GM23248 (cell line): Measurements from ENCODE around the gene NPC1. TPM values are rescaled to one million over a fixed set of nuclear protein-coding genes. Genes with fewer than 3 reads are reported as not detected.

Source experiments
- DNase-seq: peaks from one replicate; pipeline ENCODE4 v3.0.0-alpha.2; 2015
- H2AFZ ChIP-seq: fragments of 200-600 bp; sonication (generic); 2 replicates; pipeline ENCODE4 v1.6.1; 2016; ENCODE audit warnings: antibody characterized with exemption
- H3F3A ChIP-seq: fragments of 200-600 bp; sonication (generic); 2 replicates; pipeline ENCODE4 v1.6.1; 2016; ENCODE audit warnings: mild to moderate bottlenecking, antibody characterized with exemption, mixed run types; ENCODE audit not compliant: insufficient read depth
- H3K27ac ChIP-seq: fragments of 200-600 bp; sonication (generic); 2 replicates; pipeline ENCODE4 v1.5.1; 2016; ENCODE audit warnings: mild to moderate bottlenecking
- H3K27me3 ChIP-seq: fragments of 200-600 bp; sonication (generic); replicated peaks from 2 replicates; pipeline ENCODE4 v1.6.1; 2016; ENCODE audit warnings: mild to moderate bottlenecking; ENCODE audit not compliant: insufficient read depth
- H3K36me3 ChIP-seq: fragments of 200-600 bp; sonication (generic); 2 replicates; pipeline ENCODE4 v1.6.1; 2016; ENCODE audit warnings: low read depth, mild to moderate bottlenecking
- H3K4me1 ChIP-seq: fragments of 200-600 bp; sonication (generic); 2 replicates; pipeline ENCODE4 v1.6.1; 2016; ENCODE audit warnings: mild to moderate bottlenecking; ENCODE audit not compliant: insufficient read depth
- H3K4me2 ChIP-seq: fragments of 200-600 bp; sonication (generic); one replicate; pipeline ENCODE4 v1.6.1; 2016; ENCODE audit warnings: mild to moderate bottlenecking; ENCODE audit not compliant: unreplicated experiment
- H3K4me3 ChIP-seq: fragments of 200-600 bp; sonication (generic); 2 replicates; pipeline ENCODE4 v1.5.1; 2016; ENCODE audit warnings: mild to moderate bottlenecking
- H3K79me2 ChIP-seq: fragments of 200-600 bp; sonication (generic); 2 replicates; pipeline ENCODE4 v1.6.1; 2016; ENCODE audit warnings: mild to moderate bottlenecking; ENCODE audit not compliant: insufficient read depth
- H3K9ac ChIP-seq: fragments of 200-600 bp; sonication (generic); 2 replicates; pipeline ENCODE4 v1.6.1; 2016; ENCODE audit warnings: mild to moderate bottlenecking
- H3K9me2 ChIP-seq: fragments of 200-600 bp; sonication (generic); 2 replicates; pipeline ENCODE4 v1.6.1; 2016; ENCODE audit warnings: mixed run types, mild to moderate bottlenecking, moderate library complexity; ENCODE audit not compliant: insufficient read depth
- H3K9me3 ChIP-seq: fragments of 200-600 bp; sonication (generic); one replicate; pipeline ENCODE4 v1.6.1; 2017; ENCODE audit warnings: low read depth
- H4K20me1 ChIP-seq: fragments of 200-600 bp; sonication (generic); 2 replicates; pipeline ENCODE4 v1.6.0; 2016; ENCODE audit not compliant: insufficient read depth
- EZH2 ChIP-seq: fragments of 200-600 bp; sonication (generic); IDR thresholded peaks from 2 replicates; pipeline ENCODE4 v1.6.1; 2018; ENCODE audit warnings: antibody characterized with exemption, mild to moderate bottlenecking; ENCODE audit not compliant: insufficient read depth, poor library complexity, severe bottlenecking
- EZH2phosphoT487 ChIP-seq: fragments of 200-600 bp; sonication (generic); IDR thresholded peaks from 2 replicates; pipeline ENCODE4 v1.6.1; 2018; ENCODE audit warnings: antibody characterized with exemption, moderate library complexity, mild to moderate bottlenecking, low read depth; ENCODE audit not compliant: insufficient read depth
- WGBS, 2 experiments: methylation state at CpG; one replicate each; pipeline ENCODE4 v1.1.6; 2015 to 2017; ENCODE audit warnings: low lambda C conversion rate in 2 of 2, low coverage in 1 of 2; ENCODE audit errors: missing lambda C conversion rate in 2 of 2; 5-methylcytosine and 5-hydroxymethylcytosine counted together
- in situ Hi-C: fragments of 300-500 bp; cut with MboI; formaldehyde crosslinking; loops from 2 replicates; pipeline ENCODE4 v1.15.0; 2020
- polyA plus RNA-seq: library from polyadenylated mRNA; unstranded; fragments of >200 nt; fragmentation: Nextera tagmentation; extraction: Ambion mirVana; gene quantifications from 2 replicates; pipeline ENCODE4 v1.2.1, GENCODE V29; 2016
- total RNA-seq: library from RNA; depleted of rRNA; stranded (reverse); fragments of >200 nt; shearing (Covaris generic); gene quantifications from 2 replicates; pipeline ENCODE4 v1.2.3, GENCODE V29; 2014

Gene NPC1
- total and polyA plus RNA-seq, 2 experiments from 2014 or later, result 28.1 to 28.7 TPM

DNA sequence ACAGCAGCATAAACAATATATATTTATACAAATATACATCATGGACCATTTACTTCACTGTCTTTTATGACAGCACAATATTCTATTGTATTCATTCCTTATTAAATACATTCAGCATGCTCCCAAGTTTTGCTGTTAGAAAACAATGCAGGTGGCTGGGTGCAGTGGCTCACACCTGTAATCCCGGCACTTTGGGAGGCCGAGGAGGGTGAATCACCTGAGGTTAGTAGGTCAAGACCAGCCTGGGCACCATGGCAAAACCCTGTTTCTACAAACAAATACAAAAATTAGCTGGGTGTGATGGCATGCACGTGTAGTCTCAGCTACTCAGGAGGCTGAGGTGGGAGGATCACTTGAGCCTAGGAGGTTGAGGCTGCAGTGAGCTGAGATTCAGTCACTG lies 39.0 kb downstream of the NPC1 start:
- DNase-seq, result no peak
- WGBS, 2 experiments, result 92 to 95% methylated on average over 3 of the region's 3 CpGs
- no peak for TF ChIP-seq EZH2
- TF ChIP-seq EZH2phosphoT487, result no peak
- Histone ChIP-seq H3K27ac (peak overlapping the region; percentile 56; the same call in 1 of the 2 replicates), H3K27me3 (no peaks in the 10 kb centered on the region), H3K9me3 (no peaks in the 10 kb centered on the region), H2AFZ (no peak overlapping the region), H3F3A (peaks cover 14% of the 10 kb centered on the region), H3K79me2 (no peaks in the 10 kb centered on the region), H3K36me3 (peaks cover 44% of the 10 kb centered on the region), H3K4me3 (no peak overlapping the region), H3K4me1 (peaks cover 6% of the 10 kb centered on the region; the same call in 1 of the 2 replicates), H3K9me2 (no peaks in the 10 kb centered on the region), H3K4me2 (no peak overlapping the region), H4K20me1 (no peaks in the 10 kb centered on the region), H3K9ac (no peak overlapping the region)
- in situ Hi-C loops, result no loop called here

DNA sequence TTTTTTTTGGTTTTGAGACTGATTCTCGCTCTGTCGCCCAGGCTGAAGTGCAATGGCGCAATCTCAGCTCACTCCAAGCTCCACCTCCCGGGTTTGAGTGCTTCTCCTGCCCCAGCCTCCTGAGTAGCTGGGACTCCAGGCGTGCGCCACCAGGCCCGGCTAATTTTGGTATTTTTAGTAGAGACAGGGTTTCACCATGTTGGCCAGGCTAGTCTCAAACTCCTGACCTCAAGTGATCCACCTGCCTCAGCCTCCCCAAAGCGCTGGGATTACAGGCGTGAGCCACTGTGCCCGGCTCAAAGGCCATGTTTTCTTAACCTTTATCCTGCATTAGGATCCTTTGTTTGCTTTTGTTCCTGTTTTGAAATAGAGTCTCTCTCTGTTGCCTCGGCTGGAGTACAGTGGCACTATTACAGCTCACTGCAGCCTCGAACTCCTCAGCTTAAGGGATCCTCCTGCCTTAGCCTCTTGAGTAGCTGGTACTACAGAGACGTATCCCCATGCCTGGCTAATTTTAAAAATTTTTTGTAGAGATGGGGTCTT lies 41.0 kb downstream of the NPC1 start:
- Histone ChIP-seq H3K27me3 (no peaks in the 10 kb centered on the region), H3F3A (peaks cover 14% of the 10 kb centered on the region), H3K79me2 (no peaks in the 10 kb centered on the region), H3K9me2 (no peaks in the 10 kb centered on the region), H3K4me2 (no peak overlapping the region), H3K4me3 (no peak overlapping the region), H3K9ac (no peak overlapping the region), H2AFZ (no peak overlapping the region), H3K9me3 (no peaks in the 10 kb centered on the region), H3K27ac (no peak overlapping the region), H3K4me1 (peaks cover 6% of the 10 kb centered on the region; the same call in 1 of the 2 replicates), H4K20me1 (no peaks in the 10 kb centered on the region), H3K36me3 (peaks cover 43% of the 10 kb centered on the region)
- in situ Hi-C loops, result no loop called here
- no peak for DNase-seq
- TF ChIP-seq EZH2phosphoT487 (no peak), EZH2 (no peak)
- WGBS, 2 experiments, result 95 to 97% methylated on average over 13 of the region's 13 CpGs

- 90 to 97% methylated on average over 2 of the region's 2 CpGs for WGBS, 2 experiments
- DNase-seq, result peak; percentile 16
These were observed 43.8 kb downstream of the NPC1 start for GRCh38 chr18:23542461-23542860.

DNA sequence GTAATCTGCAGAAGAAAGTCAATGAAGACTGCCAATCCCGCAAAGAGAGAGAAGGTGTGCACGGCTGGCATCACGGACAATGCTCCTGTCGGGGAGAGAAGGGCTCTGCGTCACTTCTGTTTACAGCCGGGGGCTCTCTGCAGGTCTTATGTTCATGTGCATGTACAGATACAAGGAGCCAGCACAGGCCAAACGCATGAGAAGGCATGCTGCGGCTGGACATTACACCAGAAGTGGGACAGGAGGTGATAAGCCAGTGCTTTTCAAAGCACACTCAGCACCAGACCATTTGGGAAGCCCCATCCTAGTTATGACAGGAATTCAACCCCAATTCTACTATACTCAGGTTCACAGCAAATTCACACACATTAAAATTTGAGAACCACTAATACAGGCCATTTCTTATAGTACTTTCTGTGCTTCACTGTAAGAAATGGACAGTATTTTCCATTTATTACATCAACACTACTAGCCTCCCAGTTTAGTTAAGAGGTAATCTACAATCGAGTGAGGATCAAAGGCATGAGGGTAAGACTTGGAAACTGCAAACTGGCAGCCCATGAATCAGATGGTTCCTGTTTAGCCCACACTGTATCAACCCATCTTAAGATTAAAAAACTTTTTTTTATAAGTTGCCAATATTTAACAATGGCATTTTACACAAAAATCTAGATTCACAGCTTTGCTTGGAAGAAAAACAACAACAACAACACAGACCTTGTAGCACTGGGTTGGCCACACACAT lies 44.8 kb downstream of the NPC1 start:
- Histone ChIP-seq H3K4me3 (no peak overlapping the region), H3K9me2 (no peaks in the 10 kb centered on the region), H3F3A (no peaks in the 10 kb centered on the region), H2AFZ (no peak overlapping the region), H3K27ac (no peak overlapping the region), H3K9me3 (no peaks in the 10 kb centered on the region), H3K4me2 (no peak overlapping the region), H3K36me3 (peaks cover 73% of the 10 kb centered on the region), H3K9ac (no peak overlapping the region), H4K20me1 (no peaks in the 10 kb centered on the region), H3K4me1 (no peaks in the 10 kb centered on the region), H3K27me3 (no peaks in the 10 kb centered on the region), H3K79me2 (no peaks in the 10 kb centered on the region)
- in situ Hi-C loops, result no loop called here
- TF ChIP-seq EZH2phosphoT487 (no peak), EZH2 (no peak)
- no peak for DNase-seq
- WGBS, 2 experiments, result 94% methylated on average over 9 of the region's 9 CpGs

More at GRCh38 chr18:23542461-23542860, 43.8 kb downstream of the NPC1 start:
- Histone ChIP-seq H3K79me2 (no peaks in the 10 kb centered on the region), H3K9ac (no peak overlapping the region), H3K9me2 (no peaks in the 10 kb centered on the region), H3K4me2 (no peak overlapping the region), H2AFZ (no peak overlapping the region), H4K20me1 (no peaks in the 10 kb centered on the region), H3K36me3 (peaks cover 67% of the 10 kb centered on the region), H3K9me3 (no peaks in the 10 kb centered on the region), H3K4me3 (no peak overlapping the region), H3K27ac (no peak overlapping the region), H3F3A (no peaks in the 10 kb centered on the region), H3K4me1 (peaks cover under 1% of the 10 kb centered on the region; the same call in 1 of the 2 replicates), H3K27me3 (no peaks in the 10 kb centered on the region)
- in situ Hi-C loops, result no loop called here
- TF ChIP-seq EZH2phosphoT487 (no peak), EZH2 (no peak)
